ENCODE results near the gene FBXW5. TPM values are rescaled to one million over a fixed set of nuclear protein-coding genes. Genes with fewer than 3 reads are reported as not detected.

FBXW5 gene
- total and polyA plus RNA-seq, 9 of the 15 experiments (the other 6 are each of a cell fraction or from before 2014, with no cell fraction given) = 0.21 to 128 (median 37.0) TPM

GRCh38 chr9:136977223-136977622 is 32.7 kb upstream of the FBXW5 start, which contains the start of gene PTGDS:
PTGDS (plus strand) TSS chr9:136977504; CDS start chr9:136977579, 75 bp downstream.
- Histone ChIP-seq H3K4me1 (replicated peaks in 1 of 2; ENCODE audit: control insufficient read depth in 2 of 2, insufficient read depth in 2 of 2, low read length in 2 of 2) (peaks cover 9 to 96% of the 10 kb centered on the region in 2 experiments; a peak in 4 of 5 replicates), H3K27ac (ENCODE audit: extremely low read depth, low read depth, low read length) (peak within 1 kb of the TSS; percentile 59; the same call in 2 of the 3 replicates), H3K9ac (ENCODE audit: insufficient read depth in 1 of 2, low read depth in 2 of 2, low read length in 2 of 2) (peak within 1 kb of the TSS; percentile 51 to 92; a peak in 3 of 4 replicates), H3K4me2 (ENCODE audit: insufficient read depth, low read length) (peak within 1 kb of the TSS; percentile 82), H3K79me2 (ENCODE audit: control insufficient read depth, insufficient read depth, low read length) (no peaks in the 10 kb centered on the region), H3K27me3 (ENCODE audit: control insufficient read depth in 2 of 2, insufficient read depth in 2 of 2, low read length in 2 of 2) (no peaks in the 10 kb centered on the region), H3K4me3 (peak within 1 kb of the TSS; percentile 54), H2AFZ (ENCODE audit: low read depth, low read length) (peak within 1 kb of the TSS; percentile 97), H3K36me3 (ENCODE audit: control insufficient read depth, insufficient read depth, low read length) (no peaks in the 10 kb centered on the region), H3K9me3 (replicated peaks; ENCODE audit: control insufficient read depth, insufficient read depth, low read depth, low read length) (no peaks in the 10 kb centered on the region), H3K9me1 (ENCODE audit: control insufficient read depth, insufficient read depth, low read length) (no peaks in the 10 kb centered on the region), H4K20me1 (replicated peaks; ENCODE audit: control insufficient read depth, insufficient read depth, low read length) (no peaks in the 10 kb centered on the region)
- FAIRE-seq = no peak
- ChIA-PET POLR2A (interaction anchor here (0.7 to 1.4 kb wide), 2 partner anchors 11 to 45 kb away, joined by 3 to 4 read pairs; no protein-coding TSS in a partner anchor), CTCF (ENCODE audit: low intra/inter-chr PET ratio) (no interaction called here)
- ATAC-seq = no peak
- 70% methylated on average over 8 of the region's 10 CpGs for WGBS (ENCODE audit: insufficient coverage, low coverage, missing lambda C conversion rate)
- in situ Hi-C loops (cut with MboI) = no loop called here
- TF ChIP-seq, protein P1, sequence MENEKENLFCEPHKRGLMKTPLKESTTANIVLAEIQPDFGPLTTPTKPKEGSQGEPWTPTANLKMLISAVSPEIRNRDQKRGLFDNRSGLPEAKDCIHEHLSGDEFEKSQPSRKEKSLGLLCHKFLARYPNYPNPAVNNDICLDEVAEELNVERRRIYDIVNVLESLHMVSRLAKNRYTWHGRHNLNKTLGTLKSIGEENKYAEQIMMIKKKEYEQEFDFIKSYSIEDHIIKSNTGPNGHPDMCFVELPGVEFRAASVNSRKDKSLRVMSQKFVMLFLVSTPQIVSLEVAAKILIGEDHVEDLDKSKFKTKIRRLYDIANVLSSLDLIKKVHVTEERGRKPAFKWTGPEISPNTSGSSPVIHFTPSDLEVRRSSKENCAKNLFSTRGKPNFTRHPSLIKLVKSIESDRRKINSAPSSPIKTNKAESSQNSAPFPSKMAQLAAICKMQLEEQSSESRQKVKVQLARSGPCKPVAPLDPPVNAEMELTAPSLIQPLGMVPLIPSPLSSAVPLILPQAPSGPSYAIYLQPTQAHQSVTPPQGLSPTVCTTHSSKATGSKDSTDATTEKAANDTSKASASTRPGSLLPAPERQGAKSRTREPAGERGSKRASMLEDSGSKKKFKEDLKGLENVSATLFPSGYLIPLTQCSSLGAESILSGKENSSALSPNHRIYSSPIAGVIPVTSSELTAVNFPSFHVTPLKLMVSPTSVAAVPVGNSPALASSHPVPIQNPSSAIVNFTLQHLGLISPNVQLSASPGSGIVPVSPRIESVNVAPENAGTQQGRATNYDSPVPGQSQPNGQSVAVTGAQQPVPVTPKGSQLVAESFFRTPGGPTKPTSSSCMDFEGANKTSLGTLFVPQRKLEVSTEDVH (IDR thresholded peaks at IDR 0.05; ENCODE audit: low read depth, partially characterized antibody) = no peak
- TF ChIP-seq PTTG1 (tag; IDR thresholded peaks at IDR 0.05; ENCODE audit: low read depth) (no peak), ZFP30 (CRISPR knock-in tag; IDR thresholded peaks at IDR 0.05; ENCODE audit: borderline replicate concordance) (no peak), ZNF311 (CRISPR knock-in tag; IDR thresholded peaks at IDR 0.05) (no peak), NRF1 (conservative IDR thresholded peaks at IDR 0.05 in 1 of 2, IDR thresholded peaks at IDR 0.05 in 1 of 2) (no peak), ZSCAN32 (CRISPR knock-in tag; IDR thresholded peaks at IDR 0.05) (no peak), TAF1 (IDR thresholded peaks at IDR 0.05; ENCODE audit: control insufficient read depth, extremely low read depth, insufficient read depth, low read length, severe bottlenecking) (no peak), ZNF143 (CRISPR knock-in tag; IDR thresholded peaks at IDR 0.05) (no peak), EGR1 (conservative IDR thresholded peaks at IDR 0.05) (no peak), ZNF551 (CRISPR knock-in tag; IDR thresholded peaks at IDR 0.05) (no peak), ZNF134 (CRISPR knock-in tag; conservative IDR thresholded peaks at IDR 0.05) (no peak), GTF2A2 (tag; IDR thresholded peaks at IDR 0.05) (no peak), ZNF354B (CRISPR knock-in tag; IDR thresholded peaks at IDR 0.05) (no peak), TBL1XR1 (IDR thresholded peaks at IDR 0.05; ENCODE audit: low read length in 2 of 2) (no peak), HMBOX1 (IDR thresholded peaks at IDR 0.05) (no peak), C11orf30 (IDR thresholded peaks at IDR 0.05; ENCODE audit: low read depth) (no peak)
- TF ChIP-seq, protein P2, sequence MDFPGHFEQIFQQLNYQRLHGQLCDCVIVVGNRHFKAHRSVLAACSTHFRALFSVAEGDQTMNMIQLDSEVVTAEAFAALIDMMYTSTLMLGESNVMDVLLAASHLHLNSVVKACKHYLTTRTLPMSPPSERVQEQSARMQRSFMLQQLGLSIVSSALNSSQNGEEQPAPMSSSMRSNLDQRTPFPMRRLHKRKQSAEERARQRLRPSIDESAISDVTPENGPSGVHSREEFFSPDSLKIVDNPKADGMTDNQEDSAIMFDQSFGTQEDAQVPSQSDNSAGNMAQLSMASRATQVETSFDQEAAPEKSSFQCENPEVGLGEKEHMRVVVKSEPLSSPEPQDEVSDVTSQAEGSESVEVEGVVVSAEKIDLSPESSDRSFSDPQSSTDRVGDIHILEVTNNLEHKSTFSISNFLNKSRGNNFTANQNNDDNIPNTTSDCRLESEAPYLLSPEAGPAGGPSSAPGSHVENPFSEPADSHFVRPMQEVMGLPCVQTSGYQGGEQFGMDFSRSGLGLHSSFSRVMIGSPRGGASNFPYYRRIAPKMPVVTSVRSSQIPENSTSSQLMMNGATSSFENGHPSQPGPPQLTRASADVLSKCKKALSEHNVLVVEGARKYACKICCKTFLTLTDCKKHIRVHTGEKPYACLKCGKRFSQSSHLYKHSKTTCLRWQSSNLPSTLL (IDR thresholded peaks at IDR 0.05) = no peak
- DNase-seq (ENCODE audit: extremely low read depth in 1 of 4, low spot score in 3 of 4) = no peak
- BruUV-seq (replicated peaks) = no TSS peak
- intact Hi-C loops (cut with micrococcal nuclease) = no loop called here

All from K562 (cell line).